C4-2B (cell line): ENCODE results near the gene TMPO.

Experiments used
- CTCF ChIP-seq: fragments of 450-650 bp; conservative IDR thresholded peaks from 2 replicates; pipeline ENCODE4 v1.5.1; 2017; ENCODE audit warnings: mild to moderate bottlenecking
- ZFX ChIP-seq: fragments of 450-650 bp; IDR thresholded peaks from 2 replicates; pipeline ENCODE4 v1.6.1; 2017

GRCh38 chr12:98543701-98544100 is 28.3 kb downstream of the TMPO start:
- TF ChIP-seq CTCF = no peak
- no peak for TF ChIP-seq ZFX
